GM12865 (cell line): ENCODE results near the gene KCNF1.

Source experiments
- DNase-seq: peaks from one replicate; pipeline ENCODE4 v3.0.0; 2010; ENCODE audit warnings: low read depth
- H3K4me3 ChIP-seq: 2 replicates; pipeline ENCODE4 v1.5.1; 2011; ENCODE audit warnings: mild to moderate bottlenecking, low read depth, low read length, control low read depth
- CTCF ChIP-seq: IDR thresholded peaks from 2 replicates; pipeline ENCODE4 v1.5.1; 2011; ENCODE audit warnings: low read length, control low read depth, low read depth, inconsistent platforms; ENCODE audit not compliant: insufficient read depth; ENCODE audit errors: missing control alignments

The KCNF1 gene

GRCh38 chr2:10875126-10875525 is 36.6 kb upstream of the KCNF1 start:
- no peak for TF ChIP-seq CTCF
- no peak for DNase-seq
- no peak overlapping the region for H3K4me3 ChIP-seq

- H3K4me3 ChIP-seq, result no peak overlapping the region
- no peak for TF ChIP-seq CTCF
- DNase-seq, result no peak
Observed at GRCh38 chr2:10876394-10876793, 35.3 kb upstream of the KCNF1 start.

- no peak for DNase-seq
- H3K4me3 ChIP-seq, result no peak overlapping the region
- TF ChIP-seq CTCF, result no peak
Observed at GRCh38 chr2:10876963-10877362, 34.8 kb upstream of the KCNF1 start.

GRCh38 chr2:10877651-10878111 is 34.1 kb upstream of the KCNF1 start:
- TF ChIP-seq CTCF, result no peak
- no peak overlapping the region for H3K4me3 ChIP-seq
- no peak for DNase-seq

GRCh38 chr2:10878268-10878915 is 33.3 kb upstream of the KCNF1 start:
- DNase-seq, result no peak
- TF ChIP-seq CTCF, result no peak
- no peak overlapping the region for H3K4me3 ChIP-seq

GRCh38 chr2:10879159-10879558 is 32.6 kb upstream of the KCNF1 start:
- H3K4me3 ChIP-seq, result no peak overlapping the region
- TF ChIP-seq CTCF, result no peak
- no peak for DNase-seq
